ENCODE measurements around the gene MED1. TPM values are rescaled to one million over a fixed set of nuclear protein-coding genes. Genes with fewer than 3 reads are reported as not detected.
A peak's percentile ranks its signal among the peaks of the same experiment; 100 is the strongest.

MED1 gene
- total and polyA plus RNA-seq, 9 of the 15 experiments (the other 6 are each of a cell fraction or from before 2014, with no cell fraction given), result 14.0 to 59.8 (median 46.7) TPM

GRCh38 chr17:39402890-39403605 is 48.0 kb downstream of the MED1 start:
- H3K9ac ChIP-seq (ENCODE audit: insufficient read depth in 1 of 2, low read depth in 2 of 2, low read length in 2 of 2), result no peak overlapping the region
- no peaks in the 10 kb centered on the region for H3K9me3 ChIP-seq (replicated peaks; ENCODE audit: control insufficient read depth, insufficient read depth, low read depth, low read length)
- H3K4me1 ChIP-seq (replicated peaks in 1 of 2; ENCODE audit: control insufficient read depth in 2 of 2, insufficient read depth in 2 of 2, low read length in 2 of 2), result peaks cover 9 to 16% of the 10 kb centered on the region in 2 experiments; a peak in 3 of 5 replicates
- H3K4me3 ChIP-seq, result no peak overlapping the region; the same call in 1 of the 2 replicates
- TSS peak; percentile 60 for BruUV-seq (replicated peaks)
- H3K36me3 ChIP-seq (ENCODE audit: control insufficient read depth, insufficient read depth, low read length), result peaks cover 34% of the 10 kb centered on the region; the same call in 2 of the 3 replicates
- ATAC-seq (no peak), DNase-seq (ENCODE audit: extremely low read depth in 1 of 4, low spot score in 3 of 4) (no peak), FAIRE-seq (no peak)
- H3K4me2 ChIP-seq (ENCODE audit: insufficient read depth, low read length), result peak overlapping the region; percentile 8; the same call in 1 of the 2 replicates
- WGBS (ENCODE audit: insufficient coverage, low coverage, missing lambda C conversion rate), result 82% methylated on average over 18 of the region's 22 CpGs
- H4K20me1 ChIP-seq (replicated peaks; ENCODE audit: control insufficient read depth, insufficient read depth, low read length), result peaks cover 11% of the 10 kb centered on the region; the same call in 1 of the 2 replicates
- H2AFZ ChIP-seq (ENCODE audit: low read depth, low read length), result no peak overlapping the region
- in situ Hi-C loops (cut with MboI), result no loop called here
- intact Hi-C loops (cut with micrococcal nuclease), result loop anchor here (5.0 kb wide), 2 partner anchors 46 to 131 kb away; no protein-coding TSS in a partner anchor
- H3K27ac ChIP-seq (ENCODE audit: extremely low read depth, low read depth, low read length), result no peak overlapping the region
- TF ChIP-seq POLR2G (IDR thresholded peaks at IDR 0.05; ENCODE audit: low read depth, low read length) (no peak), ATF1 (CRISPR knock-in tag; IDR thresholded peaks at IDR 0.05) (no peak), ATF1 (tag; IDR thresholded peaks at IDR 0.05) (peak; percentile 11)
- peaks cover 32% of the 10 kb centered on the region for H3K79me2 ChIP-seq (ENCODE audit: control insufficient read depth, insufficient read depth, low read length)
- H3K9me1 ChIP-seq (ENCODE audit: control insufficient read depth, insufficient read depth, low read length), result no peaks in the 10 kb centered on the region
- POLR2A ChIA-PET, result interaction anchor here (0.6 to 4.6 kb wide), 3 partner anchors 10 to 1026 kb away, joined by 3 to 14 read pairs (median 9); no protein-coding TSS in a partner anchor
- H3K27me3 ChIP-seq (ENCODE audit: control insufficient read depth in 2 of 2, insufficient read depth in 2 of 2, low read length in 2 of 2), result no peaks in the 10 kb centered on the region
- CTCF ChIA-PET (ENCODE audit: low intra/inter-chr PET ratio), result no interaction called here

Measured in K562 (cell line).